Activated T-helper 1 cell treated with anti-CD3 and anti-CD28 coated beads, Interleukin-12 subunit alpha, Interleukin-12 subunit beta, Interleukin-2, Interleukin-4 antibody, amounts not matched to agents 30 ng/mL and 10 ng/mL and 1 ng/mL, durations not matched to agents 14 hours and 24 hours and 36 hours (primary cell): ENCODE results near the gene STARD9. TPM values are rescaled to one million over a fixed set of nuclear protein-coding genes. Genes with fewer than 3 reads are reported as not detected.

Experiments used
- DNase-seq: peaks from one replicate; pipeline ENCODE4 v3.0.0; 2021; ENCODE audit warnings: low spot score
- H3K27ac Mint-ChIP-seq: one replicate; pipeline ENCODE4 v1.8.0; 2021; ENCODE audit warnings: mild to moderate bottlenecking, mixed read lengths
- H3K27me3 Mint-ChIP-seq: one replicate; pipeline ENCODE4 v1.8.0; 2022; ENCODE audit warnings: mild to moderate bottlenecking, moderate library complexity, mixed read lengths; ENCODE audit not compliant: insufficient read depth
- H3K36me3 Mint-ChIP-seq: one replicate; pipeline ENCODE4 v1.8.0; 2021; ENCODE audit warnings: low read depth, mixed read lengths
- H3K4me1 Mint-ChIP-seq: one replicate; pipeline ENCODE4 v1.8.0; 2021; ENCODE audit warnings: low read depth, mixed read lengths
- H3K4me3 Mint-ChIP-seq: one replicate; pipeline ENCODE4 v1.8.0; 2021; ENCODE audit warnings: mild to moderate bottlenecking, moderate library complexity, mixed read lengths
- H3K9me3 Mint-ChIP-seq: one replicate; pipeline ENCODE4 v1.8.0; 2021; ENCODE audit warnings: mixed read lengths
- intact Hi-C: fragments of 100-400 bp; cut with micrococcal nuclease; formaldehyde crosslinking; loops from one replicate; pipeline ENCODE4 v1.15.1; 2024
- total RNA-seq: library from RNA; stranded (reverse); gene quantifications from 2 replicates; pipeline ENCODE4 v1.2.3, GENCODE V29; 2022

Gene STARD9
- total RNA-seq, 1 donor from 2014 or later: 9.2 TPM

- Mint-ChIP-seq H3K4me3 (no peak overlapping the region), H3K9me3 (no peaks in the 10 kb centered on the region), H3K4me1 (peaks cover 9% of the 10 kb centered on the region), H3K36me3 (peaks cover 6% of the 10 kb centered on the region), H3K27ac (peak overlapping the region; percentile 8), H3K27me3 (no peaks in the 10 kb centered on the region)
- intact Hi-C loops: no loop called here
- DNase-seq: no peak
Observed at GRCh38 chr15:42695527-42696071, 120.2 kb downstream of the STARD9 start.

DNA sequence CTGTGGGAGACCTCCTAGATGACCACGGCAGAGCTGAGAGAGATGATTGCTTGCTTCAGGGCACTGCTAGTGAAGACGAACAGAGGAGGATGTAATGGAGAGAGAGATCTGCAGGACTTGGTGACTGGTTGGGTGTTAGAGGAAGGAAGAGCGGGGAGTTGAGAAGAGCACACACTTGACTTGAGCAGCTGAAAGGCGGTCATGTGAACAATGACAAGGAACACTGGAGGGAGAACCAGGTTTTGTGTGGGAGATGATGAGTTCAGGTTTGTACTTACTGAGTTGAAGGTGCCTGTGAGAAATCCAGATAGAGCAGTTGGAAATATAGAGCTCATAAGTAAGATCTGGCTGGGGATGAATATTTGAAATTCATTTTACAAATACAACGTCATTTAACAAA is 121.2 kb downstream of the STARD9 start:
- peaks cover under 1% of the 10 kb centered on the region for H3K4me1 Mint-ChIP-seq
- H3K27me3 Mint-ChIP-seq: no peaks in the 10 kb centered on the region
- no peak overlapping the region for H3K4me3 Mint-ChIP-seq
- H3K27ac Mint-ChIP-seq: no peak overlapping the region
- no peak for DNase-seq
- intact Hi-C loops: no loop called here
- H3K36me3 Mint-ChIP-seq: peaks cover 6% of the 10 kb centered on the region
- no peaks in the 10 kb centered on the region for H3K9me3 Mint-ChIP-seq

DNA sequence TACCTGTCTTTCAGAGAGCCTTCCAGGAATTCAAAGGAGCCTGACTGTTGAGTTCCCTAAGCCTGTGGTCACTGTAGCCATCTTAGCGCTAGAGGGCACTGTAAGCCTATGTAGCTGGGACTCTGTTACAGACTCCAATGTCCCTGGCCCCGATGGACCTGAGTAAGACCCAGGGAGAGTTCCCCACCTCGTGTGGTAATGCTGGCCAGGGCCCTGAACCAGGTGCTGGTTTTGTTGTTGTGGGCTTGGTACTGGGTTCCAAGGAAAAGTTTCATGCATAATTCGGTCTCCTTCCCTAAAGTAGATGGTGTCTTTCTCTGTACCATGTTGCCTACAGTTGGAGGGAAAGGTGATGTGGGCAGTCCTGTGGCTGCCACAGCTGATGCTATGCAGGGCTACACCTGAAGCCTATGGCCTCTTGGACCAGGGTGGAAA is 129.1 kb downstream of the STARD9 start:
- Mint-ChIP-seq H3K36me3 (no peaks in the 10 kb centered on the region), H3K4me1 (peaks cover 6% of the 10 kb centered on the region), H3K27me3 (no peaks in the 10 kb centered on the region), H3K9me3 (no peaks in the 10 kb centered on the region), H3K27ac (no peak overlapping the region), H3K4me3 (no peak overlapping the region)
- DNase-seq: peak; percentile 45
- intact Hi-C loops: loop anchor here (1.0 to 10.0 kb wide), 3 partner anchors 222 to 580 kb away; no protein-coding TSS in a partner anchor

DNA sequence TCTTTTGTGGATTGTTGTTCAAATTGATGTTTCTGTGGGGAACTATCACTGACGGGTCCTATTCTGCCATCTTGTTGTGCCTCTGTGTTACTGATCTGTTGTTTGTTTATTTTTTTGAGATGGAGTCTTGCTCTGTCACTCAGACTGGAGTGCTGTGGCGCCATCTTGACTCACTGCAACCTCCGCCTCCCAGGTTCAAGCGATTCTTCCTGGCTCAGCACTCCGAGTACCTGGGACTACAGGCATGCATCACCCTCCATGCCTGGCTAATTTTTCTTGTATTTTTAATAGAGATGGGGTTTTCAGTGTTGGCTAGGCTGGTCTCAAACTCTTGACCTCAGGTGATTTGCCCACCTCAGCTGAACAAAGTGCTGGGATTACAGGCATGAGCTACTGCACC is 129.9 kb downstream of the STARD9 start:
- Mint-ChIP-seq H3K4me3 (no peak overlapping the region), H3K36me3 (no peaks in the 10 kb centered on the region), H3K4me1 (peaks cover 6% of the 10 kb centered on the region), H3K27me3 (no peaks in the 10 kb centered on the region), H3K27ac (no peak overlapping the region), H3K9me3 (no peaks in the 10 kb centered on the region)
- no peak for DNase-seq
- intact Hi-C loops: loop anchor here (10.0 kb wide), 1 partner anchor 579 kb away; no protein-coding TSS in a partner anchor

- intact Hi-C loops: loop anchor here (10.0 kb wide), 1 partner anchor 578 kb away; no protein-coding TSS in a partner anchor
- Mint-ChIP-seq H3K27ac (no peak overlapping the region), H3K4me1 (peaks cover 6% of the 10 kb centered on the region), H3K9me3 (no peaks in the 10 kb centered on the region), H3K36me3 (no peaks in the 10 kb centered on the region), H3K4me3 (no peak overlapping the region), H3K27me3 (no peaks in the 10 kb centered on the region)
- DNase-seq: no peak
Observed at GRCh38 chr15:42707068-42707467, 131.7 kb downstream of the STARD9 start.

GRCh38 chr15:42707873-42708544 is 132.6 kb downstream of the STARD9 start:
- H3K4me3 Mint-ChIP-seq: no peak overlapping the region
- H3K27me3 Mint-ChIP-seq: no peaks in the 10 kb centered on the region
- DNase-seq: no peak
- H3K4me1 Mint-ChIP-seq: peaks cover 6% of the 10 kb centered on the region
- H3K27ac Mint-ChIP-seq: no peak overlapping the region
- H3K36me3 Mint-ChIP-seq: no peaks in the 10 kb centered on the region
- intact Hi-C loops: loop anchor here (10.0 kb wide), 1 partner anchor 577 kb away; no protein-coding TSS in a partner anchor
- no peaks in the 10 kb centered on the region for H3K9me3 Mint-ChIP-seq

GRCh38 chr15:42710662-42711061 is 135.3 kb downstream of the STARD9 start:
- Mint-ChIP-seq H3K9me3 (no peaks in the 10 kb centered on the region), H3K4me1 (peaks cover 6% of the 10 kb centered on the region), H3K36me3 (no peaks in the 10 kb centered on the region), H3K27ac (no peak overlapping the region), H3K27me3 (no peaks in the 10 kb centered on the region), H3K4me3 (no peak overlapping the region)
- intact Hi-C loops: no loop called here
- no peak for DNase-seq

DNA sequence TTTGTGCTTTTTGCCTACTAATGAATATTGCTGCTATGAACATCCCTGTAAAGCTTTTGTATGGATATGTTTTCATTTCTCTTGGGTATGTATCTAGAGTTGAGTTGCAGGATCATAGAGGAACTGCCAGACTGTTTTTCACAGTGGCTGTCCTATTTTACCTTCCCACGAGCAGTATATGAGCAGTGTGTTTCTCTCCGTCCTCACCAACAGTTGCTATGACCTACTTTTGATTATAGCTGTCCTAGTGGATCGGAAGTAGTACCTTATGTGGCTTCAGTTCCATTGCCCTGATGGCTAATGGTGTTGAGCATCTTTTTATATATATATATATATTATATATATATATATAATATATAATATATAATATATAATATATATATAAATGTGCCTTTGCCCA is 136.3 kb downstream of the STARD9 start:
- no peaks in the 10 kb centered on the region for H3K9me3 Mint-ChIP-seq
- peaks cover 6% of the 10 kb centered on the region for H3K4me1 Mint-ChIP-seq
- no peaks in the 10 kb centered on the region for H3K36me3 Mint-ChIP-seq
- H3K4me3 Mint-ChIP-seq: no peak overlapping the region
- no peaks in the 10 kb centered on the region for H3K27me3 Mint-ChIP-seq
- no peak overlapping the region for H3K27ac Mint-ChIP-seq
- intact Hi-C loops: no loop called here
- no peak for DNase-seq

GRCh38 chr15:42712584-42712983 is 137.2 kb downstream of the STARD9 start:
- no peak for DNase-seq
- H3K4me1 Mint-ChIP-seq: peaks cover 6% of the 10 kb centered on the region
- H3K27ac Mint-ChIP-seq: no peak overlapping the region

DNA sequence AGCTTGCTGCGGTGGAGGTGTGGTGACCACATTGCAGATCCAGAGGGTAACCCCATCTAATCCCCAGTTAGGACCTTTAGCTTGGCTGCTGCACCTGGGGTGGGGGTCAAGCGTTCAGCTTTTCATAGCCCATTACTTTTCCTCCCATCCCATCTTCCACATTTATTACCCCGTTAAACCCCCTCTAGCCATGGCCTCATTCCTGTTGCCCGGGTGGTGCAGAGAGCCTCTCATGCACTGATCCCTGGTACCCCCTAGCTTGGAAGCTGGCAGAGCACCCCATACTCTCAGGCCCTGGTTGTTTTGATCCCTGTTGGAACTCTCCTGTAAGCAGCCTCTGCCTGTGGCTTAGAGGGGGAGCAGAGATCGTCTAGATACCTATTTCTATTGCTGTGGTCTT is 140.7 kb downstream of the STARD9 start:
- H3K27me3 Mint-ChIP-seq: no peaks in the 10 kb centered on the region
- intact Hi-C loops: no loop called here
- H3K27ac Mint-ChIP-seq: no peak overlapping the region
- no peak for DNase-seq
- H3K9me3 Mint-ChIP-seq: no peaks in the 10 kb centered on the region
- no peaks in the 10 kb centered on the region for H3K4me1 Mint-ChIP-seq
- peaks cover 4% of the 10 kb centered on the region for H3K36me3 Mint-ChIP-seq
- no peak overlapping the region for H3K4me3 Mint-ChIP-seq

More at GRCh38 chr15:42712584-42712983, 137.2 kb downstream of the STARD9 start:
- H3K4me3 Mint-ChIP-seq: no peak overlapping the region
- H3K36me3 Mint-ChIP-seq: no peaks in the 10 kb centered on the region
- H3K9me3 Mint-ChIP-seq: no peaks in the 10 kb centered on the region
- intact Hi-C loops: no loop called here
- no peaks in the 10 kb centered on the region for H3K27me3 Mint-ChIP-seq

DNA sequence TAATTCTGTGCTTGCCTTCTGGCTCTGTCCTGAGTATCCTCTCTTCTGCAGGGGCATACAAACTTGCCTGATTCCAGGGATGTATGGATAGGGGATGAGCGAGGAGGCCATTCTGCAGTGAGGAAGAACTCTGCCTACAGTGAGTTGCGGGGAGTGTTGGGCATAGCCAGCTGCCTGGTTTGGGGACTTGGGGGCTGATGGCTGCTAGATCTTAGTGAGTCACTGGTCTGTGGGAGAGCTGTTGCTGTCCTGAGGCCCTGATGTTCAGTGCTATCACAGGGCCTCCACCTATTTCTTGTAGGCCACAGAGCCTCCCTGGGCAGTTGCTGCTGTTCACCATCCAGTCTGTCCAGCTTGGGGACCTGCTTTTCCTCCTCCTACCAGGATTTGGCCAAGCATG is 141.2 kb downstream of the STARD9 start:
- intact Hi-C loops: no loop called here
- Mint-ChIP-seq H3K27me3 (no peaks in the 10 kb centered on the region), H3K27ac (no peak overlapping the region), H3K9me3 (no peaks in the 10 kb centered on the region), H3K4me1 (no peaks in the 10 kb centered on the region), H3K4me3 (no peak overlapping the region), H3K36me3 (peaks cover 4% of the 10 kb centered on the region)
- no peak for DNase-seq

GRCh38 chr15:42719043-42719442 is 143.6 kb downstream of the STARD9 start:
- H3K4me1 Mint-ChIP-seq: no peaks in the 10 kb centered on the region
- H3K36me3 Mint-ChIP-seq: peaks cover 4% of the 10 kb centered on the region
- no peak overlapping the region for H3K27ac Mint-ChIP-seq
- H3K4me3 Mint-ChIP-seq: no peak overlapping the region
- intact Hi-C loops: no loop called here
- no peak for DNase-seq
- no peaks in the 10 kb centered on the region for H3K9me3 Mint-ChIP-seq
- H3K27me3 Mint-ChIP-seq: no peaks in the 10 kb centered on the region

- H3K27me3 Mint-ChIP-seq: no peaks in the 10 kb centered on the region
- H3K4me1 Mint-ChIP-seq: no peaks in the 10 kb centered on the region
- intact Hi-C loops: no loop called here
- no peaks in the 10 kb centered on the region for H3K9me3 Mint-ChIP-seq
- H3K27ac Mint-ChIP-seq: peak overlapping the region; percentile 24
- no peak for DNase-seq
- no peak overlapping the region for H3K4me3 Mint-ChIP-seq
- peaks cover 8% of the 10 kb centered on the region for H3K36me3 Mint-ChIP-seq
Observed at GRCh38 chr15:42720071-42720470, 144.7 kb downstream of the STARD9 start.
